SK-N-SH (cell line): ENCODE data around the gene TRIM23.

Experiments used
- CHD2 ChIP-seq: fragments of 150-350 bp; IDR thresholded peaks from 2 replicates; pipeline ENCODE4 v1.6.1; 2018; ENCODE audit warnings: low read length; ENCODE audit not compliant: partially characterized antibody
- CTCF ChIP-seq: fragments of 200-600 bp; sonication (generic); IDR thresholded peaks from 2 replicates; pipeline ENCODE4 v1.6.1; 2017; ENCODE audit warnings: antibody characterized with exemption, mild to moderate bottlenecking, moderate library complexity
- EP300 ChIP-seq, 2 experiments: IDR thresholded peaks; 2 replicates each; pipeline versions ENCODE4 v1.4.0 to v1.6.1; 2012; ENCODE audit warnings: borderline replicate concordance in 1 of 2, low read depth in 1 of 2, low read length in 1 of 2
- EZH2phosphoT487 ChIP-seq: fragments of 200-600 bp; sonication (generic); IDR thresholded peaks from 2 replicates; pipeline ENCODE4 v1.6.1; 2017; ENCODE audit warnings: low read depth, mixed run types, mild to moderate bottlenecking, antibody characterized with exemption, moderate library complexity, borderline replicate concordance
- FOXM1 ChIP-seq: IDR thresholded peaks from 2 replicates; pipeline ENCODE4 v1.4.0; 2012; ENCODE audit warnings: low read depth, mild to moderate bottlenecking
- MAX ChIP-seq: IDR thresholded peaks from 2 replicates; pipeline ENCODE4 v1.4.0; 2012; ENCODE audit warnings: low read depth
- RFX5 ChIP-seq: IDR thresholded peaks from 2 replicates; pipeline ENCODE4 v1.6.1; 2012; ENCODE audit warnings: mild to moderate bottlenecking, improper control_type of control experiment, low read length
- TAF1 ChIP-seq: IDR thresholded peaks from 2 replicates; pipeline ENCODE4 v1.6.1; 2012; ENCODE audit warnings: low read depth, mild to moderate bottlenecking, low read length, moderate library complexity, borderline replicate concordance
- USF1 ChIP-seq: IDR thresholded peaks from 2 replicates; pipeline ENCODE4 v1.4.0; 2012; ENCODE audit warnings: low read depth, borderline replicate concordance

- TF ChIP-seq CHD2 (no peak), CTCF (no peak), RFX5 (no peak), TAF1 (no peak), FOXM1 (no peak), USF1 (no peak), MAX (no peak), EP300 (IDR thresholded peaks at IDR 0.05; ENCODE audit: borderline replicate concordance in 1 of 2, low read depth in 1 of 2, low read length in 1 of 2) (no peak), EZH2phosphoT487 (no peak)
Measured at GRCh38 chr5:65556181-65556580, 68.0 kb downstream of the TRIM23 start.
